HEK293 (cell line): ENCODE data around the gene PDE4D.

Source experiments
- KLF7 ChIP-seq: fragments of 450-650 bp; formaldehyde crosslinking; IDR thresholded peaks from 2 replicates; pipeline ENCODE4 v1.5.1; 2016; ENCODE audit warnings: missing biosample characterization, missing genetic modification characterization, borderline replicate concordance
- PRDM1 ChIP-seq: fragments of 450-650 bp; formaldehyde crosslinking; IDR thresholded peaks from 2 replicates; pipeline ENCODE4; 2016; ENCODE audit warnings: missing biosample characterization, missing genetic modification characterization
- RBAK ChIP-seq: fragments of 450-650 bp; formaldehyde crosslinking; IDR thresholded peaks from 2 replicates; pipeline ENCODE4 v1.5.1; 2016; ENCODE audit warnings: missing biosample characterization, missing genetic modification characterization
- YY1 ChIP-seq: fragments of 450-650 bp; formaldehyde crosslinking; IDR thresholded peaks from 2 replicates; pipeline ENCODE4 v1.5.1; 2018; ENCODE audit warnings: missing biosample characterization, missing genetic modification characterization
- ZBTB17 ChIP-seq: fragments of 450-650 bp; formaldehyde crosslinking; IDR thresholded peaks from 2 replicates; pipeline ENCODE4 v1.5.1; 2016; ENCODE audit warnings: missing biosample characterization, missing genetic modification characterization
- ZNF2 ChIP-seq: fragments of 450-650 bp; formaldehyde crosslinking; IDR thresholded peaks from 2 replicates; pipeline ENCODE4 v1.5.1; 2016; ENCODE audit warnings: missing biosample characterization, missing genetic modification characterization
- ZNF404 ChIP-seq: fragments of 450-650 bp; formaldehyde crosslinking; IDR thresholded peaks from 2 replicates; pipeline ENCODE4 v1.5.1; 2017; ENCODE audit warnings: missing biosample characterization, missing genetic modification characterization
- ZNF501 ChIP-seq: fragments of 450-650 bp; formaldehyde crosslinking; IDR thresholded peaks from 2 replicates; pipeline ENCODE4 v1.5.1; 2016; ENCODE audit warnings: missing biosample characterization, missing genetic modification characterization
- ZNF561 ChIP-seq: fragments of 450-650 bp; IDR thresholded peaks from 2 replicates; pipeline ENCODE4 v1.5.1; 2018; ENCODE audit warnings: missing biosample characterization, missing genetic modification characterization, borderline replicate concordance
- ZNF571 ChIP-seq: fragments of 450-650 bp; formaldehyde crosslinking; IDR thresholded peaks from 2 replicates; pipeline ENCODE4 v1.5.0; 2017; ENCODE audit warnings: missing biosample characterization, missing genetic modification characterization
- ZNF600 ChIP-seq: fragments of 450-650 bp; formaldehyde crosslinking; IDR thresholded peaks from 2 replicates; pipeline ENCODE4 v1.5.1; 2016; ENCODE audit warnings: missing biosample characterization, missing genetic modification characterization
- ZNF621 ChIP-seq: fragments of 450-650 bp; formaldehyde crosslinking; IDR thresholded peaks from 2 replicates; pipeline ENCODE4 v1.5.1; 2017; ENCODE audit warnings: missing biosample characterization, missing genetic modification characterization
- ZNF624 ChIP-seq: fragments of 450-650 bp; formaldehyde crosslinking; IDR thresholded peaks from 2 replicates; pipeline ENCODE4 v1.5.1; 2017; ENCODE audit warnings: missing biosample characterization, missing genetic modification characterization
- ZNF664 ChIP-seq: fragments of 450-650 bp; formaldehyde crosslinking; IDR thresholded peaks from 2 replicates; pipeline ENCODE4 v1.5.1; 2016; ENCODE audit warnings: missing biosample characterization, missing genetic modification characterization
- ZNF747 ChIP-seq: fragments of 450-650 bp; formaldehyde crosslinking; IDR thresholded peaks from 2 replicates; pipeline ENCODE4 v1.5.1; 2016; ENCODE audit warnings: missing biosample characterization, missing genetic modification characterization
- TF ChIP-seq, protein P1 (sequence below): fragments of 450-650 bp; formaldehyde crosslinking; IDR thresholded peaks from 2 replicates; pipeline ENCODE4 v1.5.1; 2016; ENCODE audit warnings: missing biosample characterization, missing genetic modification characterization
- TF ChIP-seq, protein P2 (sequence below): fragments of 450-650 bp; formaldehyde crosslinking; IDR thresholded peaks from 2 replicates; pipeline ENCODE4 v1.5.1; 2016; ENCODE audit warnings: missing biosample characterization, missing genetic modification characterization, low read depth
- TF ChIP-seq, protein P3 (sequence below): fragments of 450-650 bp; formaldehyde crosslinking; IDR thresholded peaks from 2 replicates; pipeline ENCODE4 v1.5.1; 2016; ENCODE audit warnings: missing biosample characterization, missing genetic modification characterization, borderline replicate concordance
- TF ChIP-seq, protein P4 (sequence below): fragments of 450-650 bp; formaldehyde crosslinking; IDR thresholded peaks from 2 replicates; pipeline ENCODE4 v1.5.1; 2016; ENCODE audit warnings: missing biosample characterization, missing genetic modification characterization
- TF ChIP-seq, protein P5 (sequence below): fragments of 450-650 bp; formaldehyde crosslinking; IDR thresholded peaks from 2 replicates; pipeline ENCODE4 v1.5.1; 2016; ENCODE audit warnings: missing biosample characterization, missing genetic modification characterization, borderline replicate concordance
- TF ChIP-seq, protein P6 (sequence below): fragments of 450-650 bp; formaldehyde crosslinking; IDR thresholded peaks from 2 replicates; pipeline ENCODE4 v1.5.1; 2016; ENCODE audit warnings: missing biosample characterization, missing genetic modification characterization

The PDE4D gene

DNA sequence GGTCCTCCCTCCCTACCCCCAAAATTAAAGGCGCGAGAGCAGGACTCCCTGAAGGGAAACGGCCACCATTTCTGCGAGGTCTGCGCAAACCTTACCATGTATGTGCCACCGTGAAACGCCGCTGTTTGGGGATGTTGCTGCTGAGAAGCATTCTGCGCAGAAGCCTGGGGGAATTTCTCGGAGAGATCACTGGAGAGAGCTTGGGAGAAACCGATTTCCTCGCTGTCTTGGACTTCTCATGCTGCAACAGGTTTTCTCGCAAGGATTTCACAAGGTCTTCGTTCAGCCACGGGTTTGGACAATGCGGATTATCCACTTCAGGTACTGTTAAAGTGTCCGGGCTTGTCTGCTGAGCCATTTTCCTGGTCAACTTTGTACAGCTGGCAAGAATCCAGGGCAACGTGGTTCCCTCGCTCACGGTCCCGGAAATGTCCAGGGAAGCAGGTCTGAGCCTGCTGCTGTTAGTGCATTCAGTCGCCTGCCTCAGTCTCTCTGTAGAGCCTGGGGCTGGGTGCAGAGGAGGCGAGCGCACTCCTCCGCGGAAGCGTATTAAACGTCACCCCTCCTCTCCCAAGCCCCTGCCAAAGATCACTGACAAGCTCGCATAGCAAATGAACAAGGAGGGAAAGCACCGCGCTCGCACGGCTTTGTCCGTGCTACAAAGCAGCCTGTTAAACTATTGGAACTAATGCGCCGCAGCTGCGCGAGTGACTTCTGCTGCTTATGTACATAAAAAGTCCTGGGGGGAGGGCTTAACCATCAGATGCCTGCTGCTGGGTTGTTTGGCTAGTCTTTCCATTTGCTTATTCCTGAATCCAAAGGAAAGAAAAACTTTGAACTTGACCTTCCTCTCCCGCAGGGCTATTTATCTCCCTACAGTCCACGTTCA lies 125.1 kb downstream of the PDE4D start (continued):
- TF ChIP-seq, protein P1, sequence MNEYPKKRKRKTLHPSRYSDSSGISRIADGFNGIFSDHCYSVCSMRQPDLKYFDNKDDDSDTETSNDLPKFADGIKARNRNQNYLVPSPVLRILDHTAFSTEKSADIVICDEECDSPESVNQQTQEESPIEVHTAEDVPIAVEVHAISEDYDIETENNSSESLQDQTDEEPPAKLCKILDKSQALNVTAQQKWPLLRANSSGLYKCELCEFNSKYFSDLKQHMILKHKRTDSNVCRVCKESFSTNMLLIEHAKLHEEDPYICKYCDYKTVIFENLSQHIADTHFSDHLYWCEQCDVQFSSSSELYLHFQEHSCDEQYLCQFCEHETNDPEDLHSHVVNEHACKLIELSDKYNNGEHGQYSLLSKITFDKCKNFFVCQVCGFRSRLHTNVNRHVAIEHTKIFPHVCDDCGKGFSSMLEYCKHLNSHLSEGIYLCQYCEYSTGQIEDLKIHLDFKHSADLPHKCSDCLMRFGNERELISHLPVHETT (tag by site-specific recombination): 0 out of 2 replicates have a peak, but pooled peaks have one; percentile 33
- TF ChIP-seq ZNF571 (tag by site-specific recombination) (no peak), ZNF747 (tag by site-specific recombination) (no peak), ZNF600 (peak; percentile 85), ZBTB17 (tag by site-specific recombination) (peak; percentile 94), PRDM1 (tag by site-specific recombination) (peak; percentile 72), RBAK (tag by site-specific recombination) (no peak), KLF7 (no peak), ZNF624 (no peak), ZNF561 (tag by site-specific recombination) (peak; percentile 86), YY1 (tag by site-specific recombination) (peak; percentile 47; the same call in 1 of the 2 replicates), ZNF501 (tag by site-specific recombination) (no peak), ZNF2 (tag by site-specific recombination) (peak; percentile 77), ZNF621 (tag by site-specific recombination) (no peak), ZNF404 (tag by site-specific recombination) (no peak), ZNF664 (tag by site-specific recombination) (0 out of 2 replicates have a peak, but pooled peaks have one; percentile 52)
- TF ChIP-seq, protein P2, sequence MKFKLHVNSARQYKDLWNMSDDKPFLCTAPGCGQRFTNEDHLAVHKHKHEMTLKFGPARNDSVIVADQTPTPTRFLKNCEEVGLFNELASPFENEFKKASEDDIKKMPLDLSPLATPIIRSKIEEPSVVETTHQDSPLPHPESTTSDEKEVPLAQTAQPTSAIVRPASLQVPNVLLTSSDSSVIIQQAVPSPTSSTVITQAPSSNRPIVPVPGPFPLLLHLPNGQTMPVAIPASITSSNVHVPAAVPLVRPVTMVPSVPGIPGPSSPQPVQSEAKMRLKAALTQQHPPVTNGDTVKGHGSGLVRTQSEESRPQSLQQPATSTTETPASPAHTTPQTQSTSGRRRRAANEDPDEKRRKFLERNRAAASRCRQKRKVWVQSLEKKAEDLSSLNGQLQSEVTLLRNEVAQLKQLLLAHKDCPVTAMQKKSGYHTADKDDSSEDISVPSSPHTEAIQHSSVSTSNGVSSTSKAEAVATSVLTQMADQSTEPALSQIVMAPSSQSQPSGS (tag by site-specific recombination): 0 out of 2 replicates have a peak, but pooled peaks have one; percentile 11
- TF ChIP-seq, protein P3, sequence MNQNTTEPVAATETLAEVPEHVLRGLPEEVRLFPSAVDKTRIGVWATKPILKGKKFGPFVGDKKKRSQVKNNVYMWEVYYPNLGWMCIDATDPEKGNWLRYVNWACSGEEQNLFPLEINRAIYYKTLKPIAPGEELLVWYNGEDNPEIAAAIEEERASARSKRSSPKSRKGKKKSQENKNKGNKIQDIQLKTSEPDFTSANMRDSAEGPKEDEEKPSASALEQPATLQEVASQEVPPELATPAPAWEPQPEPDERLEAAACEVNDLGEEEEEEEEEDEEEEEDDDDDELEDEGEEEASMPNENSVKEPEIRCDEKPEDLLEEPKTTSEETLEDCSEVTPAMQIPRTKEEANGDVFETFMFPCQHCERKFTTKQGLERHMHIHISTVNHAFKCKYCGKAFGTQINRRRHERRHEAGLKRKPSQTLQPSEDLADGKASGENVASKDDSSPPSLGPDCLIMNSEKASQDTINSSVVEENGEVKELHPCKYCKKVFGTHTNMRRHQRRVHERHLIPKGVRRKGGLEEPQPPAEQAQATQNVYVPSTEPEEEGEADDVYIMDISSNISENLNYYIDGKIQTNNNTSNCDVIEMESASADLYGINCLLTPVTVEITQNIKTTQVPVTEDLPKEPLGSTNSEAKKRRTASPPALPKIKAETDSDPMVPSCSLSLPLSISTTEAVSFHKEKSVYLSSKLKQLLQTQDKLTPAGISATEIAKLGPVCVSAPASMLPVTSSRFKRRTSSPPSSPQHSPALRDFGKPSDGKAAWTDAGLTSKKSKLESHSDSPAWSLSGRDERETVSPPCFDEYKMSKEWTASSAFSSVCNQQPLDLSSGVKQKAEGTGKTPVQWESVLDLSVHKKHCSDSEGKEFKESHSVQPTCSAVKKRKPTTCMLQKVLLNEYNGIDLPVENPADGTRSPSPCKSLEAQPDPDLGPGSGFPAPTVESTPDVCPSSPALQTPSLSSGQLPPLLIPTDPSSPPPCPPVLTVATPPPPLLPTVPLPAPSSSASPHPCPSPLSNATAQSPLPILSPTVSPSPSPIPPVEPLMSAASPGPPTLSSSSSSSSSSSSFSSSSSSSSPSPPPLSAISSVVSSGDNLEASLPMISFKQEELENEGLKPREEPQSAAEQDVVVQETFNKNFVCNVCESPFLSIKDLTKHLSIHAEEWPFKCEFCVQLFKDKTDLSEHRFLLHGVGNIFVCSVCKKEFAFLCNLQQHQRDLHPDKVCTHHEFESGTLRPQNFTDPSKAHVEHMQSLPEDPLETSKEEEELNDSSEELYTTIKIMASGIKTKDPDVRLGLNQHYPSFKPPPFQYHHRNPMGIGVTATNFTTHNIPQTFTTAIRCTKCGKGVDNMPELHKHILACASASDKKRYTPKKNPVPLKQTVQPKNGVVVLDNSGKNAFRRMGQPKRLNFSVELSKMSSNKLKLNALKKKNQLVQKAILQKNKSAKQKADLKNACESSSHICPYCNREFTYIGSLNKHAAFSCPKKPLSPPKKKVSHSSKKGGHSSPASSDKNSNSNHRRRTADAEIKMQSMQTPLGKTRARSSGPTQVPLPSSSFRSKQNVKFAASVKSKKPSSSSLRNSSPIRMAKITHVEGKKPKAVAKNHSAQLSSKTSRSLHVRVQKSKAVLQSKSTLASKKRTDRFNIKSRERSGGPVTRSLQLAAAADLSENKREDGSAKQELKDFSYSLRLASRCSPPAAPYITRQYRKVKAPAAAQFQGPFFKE (tag by site-specific recombination): no peak
- TF ChIP-seq, protein P4, sequence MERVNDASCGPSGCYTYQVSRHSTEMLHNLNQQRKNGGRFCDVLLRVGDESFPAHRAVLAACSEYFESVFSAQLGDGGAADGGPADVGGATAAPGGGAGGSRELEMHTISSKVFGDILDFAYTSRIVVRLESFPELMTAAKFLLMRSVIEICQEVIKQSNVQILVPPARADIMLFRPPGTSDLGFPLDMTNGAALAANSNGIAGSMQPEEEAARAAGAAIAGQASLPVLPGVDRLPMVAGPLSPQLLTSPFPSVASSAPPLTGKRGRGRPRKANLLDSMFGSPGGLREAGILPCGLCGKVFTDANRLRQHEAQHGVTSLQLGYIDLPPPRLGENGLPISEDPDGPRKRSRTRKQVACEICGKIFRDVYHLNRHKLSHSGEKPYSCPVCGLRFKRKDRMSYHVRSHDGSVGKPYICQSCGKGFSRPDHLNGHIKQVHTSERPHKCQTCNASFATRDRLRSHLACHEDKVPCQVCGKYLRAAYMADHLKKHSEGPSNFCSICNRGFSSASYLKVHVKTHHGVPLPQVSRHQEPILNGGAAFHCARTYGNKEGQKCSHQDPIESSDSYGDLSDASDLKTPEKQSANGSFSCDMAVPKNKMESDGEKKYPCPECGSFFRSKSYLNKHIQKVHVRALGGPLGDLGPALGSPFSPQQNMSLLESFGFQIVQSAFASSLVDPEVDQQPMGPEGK: peak; percentile 63; the same call in 1 of the 2 replicates
- TF ChIP-seq, protein P5, sequence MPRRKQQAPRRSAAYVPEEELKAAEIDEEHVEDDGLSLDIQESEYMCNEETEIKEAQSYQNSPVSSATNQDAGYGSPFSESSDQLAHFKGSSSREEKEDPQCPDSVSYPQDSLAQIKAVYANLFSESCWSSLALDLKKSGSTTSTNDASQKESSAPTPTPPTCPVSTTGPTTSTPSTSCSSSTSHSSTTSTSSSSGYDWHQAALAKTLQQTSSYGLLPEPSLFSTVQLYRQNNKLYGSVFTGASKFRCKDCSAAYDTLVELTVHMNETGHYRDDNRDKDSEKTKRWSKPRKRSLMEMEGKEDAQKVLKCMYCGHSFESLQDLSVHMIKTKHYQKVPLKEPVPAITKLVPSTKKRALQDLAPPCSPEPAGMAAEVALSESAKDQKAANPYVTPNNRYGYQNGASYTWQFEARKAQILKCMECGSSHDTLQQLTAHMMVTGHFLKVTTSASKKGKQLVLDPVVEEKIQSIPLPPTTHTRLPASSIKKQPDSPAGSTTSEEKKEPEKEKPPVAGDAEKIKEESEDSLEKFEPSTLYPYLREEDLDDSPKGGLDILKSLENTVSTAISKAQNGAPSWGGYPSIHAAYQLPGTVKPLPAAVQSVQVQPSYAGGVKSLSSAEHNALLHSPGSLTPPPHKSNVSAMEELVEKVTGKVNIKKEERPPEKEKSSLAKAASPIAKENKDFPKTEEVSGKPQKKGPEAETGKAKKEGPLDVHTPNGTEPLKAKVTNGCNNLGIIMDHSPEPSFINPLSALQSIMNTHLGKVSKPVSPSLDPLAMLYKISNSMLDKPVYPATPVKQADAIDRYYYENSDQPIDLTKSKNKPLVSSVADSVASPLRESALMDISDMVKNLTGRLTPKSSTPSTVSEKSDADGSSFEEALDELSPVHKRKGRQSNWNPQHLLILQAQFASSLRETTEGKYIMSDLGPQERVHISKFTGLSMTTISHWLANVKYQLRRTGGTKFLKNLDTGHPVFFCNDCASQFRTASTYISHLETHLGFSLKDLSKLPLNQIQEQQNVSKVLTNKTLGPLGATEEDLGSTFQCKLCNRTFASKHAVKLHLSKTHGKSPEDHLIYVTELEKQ (tag by site-specific recombination): no peak
- TF ChIP-seq, protein P6, sequence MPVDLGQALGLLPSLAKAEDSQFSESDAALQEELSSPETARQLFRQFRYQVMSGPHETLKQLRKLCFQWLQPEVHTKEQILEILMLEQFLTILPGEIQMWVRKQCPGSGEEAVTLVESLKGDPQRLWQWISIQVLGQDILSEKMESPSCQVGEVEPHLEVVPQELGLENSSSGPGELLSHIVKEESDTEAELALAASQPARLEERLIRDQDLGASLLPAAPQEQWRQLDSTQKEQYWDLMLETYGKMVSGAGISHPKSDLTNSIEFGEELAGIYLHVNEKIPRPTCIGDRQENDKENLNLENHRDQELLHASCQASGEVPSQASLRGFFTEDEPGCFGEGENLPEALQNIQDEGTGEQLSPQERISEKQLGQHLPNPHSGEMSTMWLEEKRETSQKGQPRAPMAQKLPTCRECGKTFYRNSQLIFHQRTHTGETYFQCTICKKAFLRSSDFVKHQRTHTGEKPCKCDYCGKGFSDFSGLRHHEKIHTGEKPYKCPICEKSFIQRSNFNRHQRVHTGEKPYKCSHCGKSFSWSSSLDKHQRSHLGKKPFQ: peak; percentile 14; the same call in 1 of the 2 replicates
